H1 (cell line): ENCODE data around the gene HIBCH. TPM values are rescaled to one million over a fixed set of nuclear protein-coding genes. Genes with fewer than 3 reads are reported as not detected.

ENCODE experiments used
- CTBP2 ChIP-seq: IDR thresholded peaks from 2 replicates; pipeline ENCODE4 v1.7.0; 2011; ENCODE audit warnings: borderline replicate concordance, mild to moderate bottlenecking, moderate library complexity, mixed read lengths, low read length; ENCODE audit not compliant: insufficient read depth, insufficient read length
- HDAC2 ChIP-seq, 2 experiments: fragments of 300-600 bp in 1 of 2; sonication (generic) in 1 of 2; IDR thresholded peaks; 2 replicates each; pipeline ENCODE4 v1.6.1; 2011 to 2012; ENCODE audit warnings: low read depth in 2 of 2, low read length in 2 of 2, mild to moderate bottlenecking in 2 of 2, moderate library complexity in 2 of 2, borderline replicate concordance in 1 of 2, inconsistent platforms in 1 of 2
- RFX5 ChIP-seq: IDR thresholded peaks from 2 replicates; pipeline ENCODE4 v1.6.1; 2011; ENCODE audit warnings: low read depth, low read length, improper control_type of control experiment, borderline replicate concordance
- TCF12 ChIP-seq: IDR thresholded peaks from 2 replicates; pipeline ENCODE4 v1.6.1; 2011; ENCODE audit warnings: low read depth, mild to moderate bottlenecking, low read length
- polyA plus RNA-seq, 7 experiments: library from polyadenylated mRNA; depleted of rRNA in 3 of 7; stranded (reverse) in 5 of 7; unstranded in 2 of 7; fragments of >200 nt in 5 of 7; fragments of 200-250 nt in 2 of 7; gene quantifications; 1 replicate in 5 of 7; 2 replicates in 1 of 7; 4 replicates in 1 of 7; pipeline versions ENCODE4 v1.2.1 to v1.2.3, GENCODE V29; 2011 to 2013; ENCODE audit warnings: missing spikeins in 2 of 7, mixed read lengths in 2 of 7
- total RNA-seq: library from RNA; stranded (reverse); fragmentation: NEBNext Ultra II Directional; extraction: Animal tissue kit (Norgen Biotek cat#: 25700); gene quantifications from 2 replicates; pipeline ENCODE4 v1.2.1, GENCODE V29; 2021

Gene HIBCH
- total and polyA plus RNA-seq, 2 of the 8 experiments (the other 6 are each of a cell fraction or from before 2014, with no cell fraction given), result 7.5 to 31.8 TPM

- TF ChIP-seq CTBP2, result no peak
- no peak for TF ChIP-seq RFX5
- no peak for TF ChIP-seq TCF12
- no peak for TF ChIP-seq HDAC2 (IDR thresholded peaks at IDR 0.05; ENCODE audit: borderline replicate concordance in 1 of 2, low read depth in 2 of 2, low read length in 2 of 2)
Measured at GRCh38 chr2:190177249-190178040, 142.2 kb downstream of the HIBCH start (continued).
